ENCODE data around the gene MAP7D1. TPM values are rescaled to one million over a fixed set of nuclear protein-coding genes. Genes with fewer than 3 reads are reported as not detected.

MAP7D1 gene
- total RNA-seq, 5 donors from 2014 or later (not counting 1 experiment from before 2014, with no cell fraction given), result 157 to 295 (median 263) TPM

GRCh38 chr1:36134031-36134430 is 21.9 kb upstream of the MAP7D1 start:
- no peak overlapping the region for H3K27ac ChIP-seq (ENCODE audit: low read length)
- WGBS (ENCODE audit: insufficient coverage), result 98% methylated on average over 4 of the region's 6 CpGs
- POLR2A ChIA-PET, result no interaction called here
- no peaks in the 10 kb centered on the region for H3K4me1 ChIP-seq (ENCODE audit: control insufficient read depth in 1 of 2, extremely low read depth in 1 of 2, insufficient read depth in 2 of 2, low read length in 2 of 2)
- DNase-seq, result no peak
- H3K36me3 ChIP-seq (ENCODE audit: control insufficient read depth in 2 of 2, extremely low read depth in 1 of 2, insufficient read depth in 1 of 2, low read length in 1 of 2), result peaks cover 11 to 29% of the 10 kb centered on the region in 2 donors
- Mint-ChIP-seq H3K4me1 (peaks cover 3 to 6% (median 4%) of the 10 kb centered on the region in 3 donors), H3K4me3 (no peak overlapping the region), H3K36me3 (peaks cover 21% of the 10 kb centered on the region), H3K27me3 (no peaks in the 10 kb centered on the region), H3K27ac (no peak overlapping the region), H3K9me3 (no peaks in the 10 kb centered on the region)
- H3K27me3 ChIP-seq (replicated peaks in 1 of 2; ENCODE audit: control insufficient read depth in 2 of 2, extremely low read depth in 1 of 2, insufficient read depth in 2 of 2, low read length in 1 of 2), result no peaks in the 10 kb centered on the region
- CTCF ChIA-PET, result interaction anchor here in 1 of 2 donors (0.6 to 1.6 kb wide), 3 partner anchors 34 to 54 kb away, joined by 5 to 6 read pairs (median 5); no protein-coding TSS in a partner anchor
- no peak for ATAC-seq (replicated peaks in 1 of 4)
- no peak overlapping the region for H3K4me3 ChIP-seq (ENCODE audit: control insufficient read depth in 1 of 2, extremely low read depth in 1 of 2, low read length in 1 of 2)
- no peaks in the 10 kb centered on the region for H3K9me3 ChIP-seq

DNA sequence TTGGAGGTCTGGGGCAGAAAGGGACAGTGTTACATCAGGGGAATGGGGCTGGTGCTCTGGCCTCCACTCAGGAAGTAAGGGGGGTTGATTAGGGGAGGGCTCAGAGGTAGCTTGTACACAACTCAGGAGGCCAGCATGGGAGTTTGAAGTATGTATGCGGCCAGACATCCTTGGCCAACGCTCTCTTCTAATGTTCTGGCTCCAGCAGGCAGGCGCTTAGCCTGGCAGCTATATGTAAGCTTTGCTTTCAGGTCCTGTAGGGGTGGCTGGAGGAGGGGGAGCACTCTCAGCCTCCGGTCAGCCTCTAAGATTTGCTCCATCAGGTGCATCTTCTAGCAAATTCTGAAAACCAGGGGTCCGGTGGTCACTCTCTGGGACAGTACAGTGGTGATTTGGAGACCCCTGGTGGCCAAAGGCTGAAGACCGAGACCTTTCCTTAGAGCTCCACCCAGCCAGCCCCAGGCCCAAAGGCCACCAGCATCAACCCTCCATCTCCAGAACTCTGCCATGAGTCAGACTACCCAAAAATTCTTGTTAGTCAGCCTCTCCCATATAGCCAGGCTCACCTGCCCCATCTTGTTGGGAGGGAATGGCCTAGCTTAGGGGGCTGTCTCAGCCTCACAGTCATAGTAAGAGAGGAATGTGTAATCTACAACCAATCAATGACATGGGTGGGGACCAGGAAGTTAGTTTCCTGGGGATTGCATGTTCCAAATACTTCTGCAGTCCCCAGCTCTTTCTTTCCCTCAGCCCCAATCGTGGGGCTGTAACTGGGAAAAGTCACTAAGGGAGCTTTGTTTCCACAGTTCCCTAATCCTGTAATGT is 21.2 kb upstream of the MAP7D1 start:
- H3K4me1 ChIP-seq (ENCODE audit: control insufficient read depth in 1 of 2, extremely low read depth in 1 of 2, insufficient read depth in 2 of 2, low read length in 2 of 2), result no peaks in the 10 kb centered on the region
- peak in 4 of 35 experiments; percentile 21 to 53 (median 33) for DNase-seq
- no peaks in the 10 kb centered on the region for H3K9me3 Mint-ChIP-seq
- peaks cover 11 to 35% of the 10 kb centered on the region in 2 donors for H3K36me3 ChIP-seq (ENCODE audit: control insufficient read depth in 2 of 2, extremely low read depth in 1 of 2, insufficient read depth in 1 of 2, low read length in 1 of 2)
- H3K4me3 Mint-ChIP-seq, result no peak overlapping the region
- H3K27ac ChIP-seq (ENCODE audit: low read length), result no peak overlapping the region
- H3K9me3 ChIP-seq, result no peaks in the 10 kb centered on the region
- no peaks in the 10 kb centered on the region for H3K27me3 Mint-ChIP-seq
- ChIA-PET CTCF (interaction anchor here in 1 of 2 donors (0.6 to 1.6 kb wide), 5 partner anchors 24 to 192 kb away, joined by 3 to 5 read pairs (median 5); no protein-coding TSS in a partner anchor), POLR2A (interaction anchor here (0.5 to 0.6 kb wide), 4 partner anchors 12 to 141 kb away, joined by 3 to 5 read pairs (median 4); partner anchors contain the start of gene TRAPPC3 (in 1 of the 2))
- H3K4me3 ChIP-seq (ENCODE audit: control insufficient read depth in 1 of 2, extremely low read depth in 1 of 2, low read length in 1 of 2), result no peak overlapping the region
- 98% methylated on average over 4 of the region's 7 CpGs for WGBS (ENCODE audit: insufficient coverage)
- peaks cover 3 to 6% (median 4%) of the 10 kb centered on the region in 3 donors for H3K4me1 Mint-ChIP-seq
- peaks cover 24% of the 10 kb centered on the region for H3K36me3 Mint-ChIP-seq
- H3K27ac Mint-ChIP-seq, result peak overlapping the region in 1 of 2 donors; percentile 68
- peak; percentile 49 to 68 (median 55) for ATAC-seq (replicated peaks in 1 of 4)
- no peaks in the 10 kb centered on the region for H3K27me3 ChIP-seq (replicated peaks in 1 of 2; ENCODE audit: control insufficient read depth in 2 of 2, extremely low read depth in 1 of 2, insufficient read depth in 2 of 2, low read length in 1 of 2)

GRCh38 chr1:36135330-36135667 is 20.7 kb upstream of the MAP7D1 start:
- Mint-ChIP-seq H3K27ac (peak overlapping the region in 1 of 2 donors; percentile 23), H3K9me3 (no peaks in the 10 kb centered on the region), H3K27me3 (no peaks in the 10 kb centered on the region), H3K4me3 (no peak overlapping the region), H3K4me1 (peaks cover 4 to 7% (median 6%) of the 10 kb centered on the region in 3 donors), H3K36me3 (peaks cover 28% of the 10 kb centered on the region)
- ChIA-PET CTCF (interaction anchor here in 1 of 2 donors (0.6 to 1.6 kb wide), 5 partner anchors 25 to 191 kb away, joined by 3 to 5 read pairs (median 3); no protein-coding TSS in a partner anchor), POLR2A (interaction anchor here (0.5 to 0.6 kb wide), 3 partner anchors 14 to 140 kb away, joined by 3 to 5 read pairs (median 4); partner anchors contain the start of gene TRAPPC3 (in 1 of the 2))
- Histone ChIP-seq H3K4me1 (ENCODE audit: control insufficient read depth in 1 of 2, extremely low read depth in 1 of 2, insufficient read depth in 2 of 2, low read length in 2 of 2) (no peaks in the 10 kb centered on the region), H3K4me3 (ENCODE audit: control insufficient read depth in 1 of 2, extremely low read depth in 1 of 2, low read length in 1 of 2) (no peak overlapping the region), H3K27ac (ENCODE audit: low read length) (no peak overlapping the region), H3K27me3 (replicated peaks in 1 of 2; ENCODE audit: control insufficient read depth in 2 of 2, extremely low read depth in 1 of 2, insufficient read depth in 2 of 2, low read length in 1 of 2) (no peaks in the 10 kb centered on the region), H3K9me3 (no peaks in the 10 kb centered on the region), H3K36me3 (ENCODE audit: control insufficient read depth in 2 of 2, extremely low read depth in 1 of 2, insufficient read depth in 1 of 2, low read length in 1 of 2) (peaks cover 11 to 40% of the 10 kb centered on the region in 2 donors)
- ATAC-seq (replicated peaks in 1 of 4) (no peak), DNase-seq (no peak)
- 80% methylated on average over 1 of the region's 6 CpGs for WGBS (ENCODE audit: insufficient coverage)

DNA sequence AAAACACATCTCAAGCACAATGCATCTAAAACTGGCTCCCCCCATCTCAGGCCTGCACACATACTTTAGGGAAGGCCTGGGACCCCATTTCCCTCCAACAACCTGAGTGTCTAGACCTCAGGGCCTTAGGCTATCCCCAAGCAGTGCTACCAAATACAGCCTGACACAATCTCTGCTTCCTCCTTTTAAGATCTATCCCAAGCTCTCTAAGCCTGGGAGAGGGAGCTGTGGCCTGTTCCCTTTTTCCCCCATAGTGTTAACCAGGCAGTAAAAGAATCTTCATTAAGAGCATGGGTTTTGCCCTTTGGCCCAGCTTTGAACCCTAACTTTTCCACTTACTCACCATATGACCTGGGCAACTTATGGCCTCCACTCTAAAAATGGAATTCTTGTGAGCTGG is 20.2 kb upstream of the MAP7D1 start:
- DNase-seq, result no peak
- no peak overlapping the region for H3K4me3 Mint-ChIP-seq
- POLR2A ChIA-PET, result no interaction called here
- H3K27me3 Mint-ChIP-seq, result no peaks in the 10 kb centered on the region
- CTCF ChIA-PET, result interaction anchor here in 1 of 2 donors (0.6 to 1.6 kb wide), 2 partner anchors 146 to 150 kb away, joined by 3 to 5 read pairs; no protein-coding TSS in a partner anchor
- Histone ChIP-seq H3K4me3 (ENCODE audit: control insufficient read depth in 1 of 2, extremely low read depth in 1 of 2, low read length in 1 of 2) (no peak overlapping the region), H3K27me3 (replicated peaks in 1 of 2; ENCODE audit: control insufficient read depth in 2 of 2, extremely low read depth in 1 of 2, insufficient read depth in 2 of 2, low read length in 1 of 2) (no peaks in the 10 kb centered on the region), H3K9me3 (no peaks in the 10 kb centered on the region), H3K27ac (ENCODE audit: low read length) (no peak overlapping the region), H3K4me1 (ENCODE audit: control insufficient read depth in 1 of 2, extremely low read depth in 1 of 2, insufficient read depth in 2 of 2, low read length in 2 of 2) (no peaks in the 10 kb centered on the region), H3K36me3 (ENCODE audit: control insufficient read depth in 2 of 2, extremely low read depth in 1 of 2, insufficient read depth in 1 of 2, low read length in 1 of 2) (peaks cover 11 to 40% of the 10 kb centered on the region in 2 donors)
- no peak for ATAC-seq (replicated peaks in 1 of 4)
- peaks cover 7 to 10% (median 8%) of the 10 kb centered on the region in 3 donors for H3K4me1 Mint-ChIP-seq
- H3K27ac Mint-ChIP-seq, result peak overlapping the region in 1 of 2 donors; percentile 77
- H3K36me3 Mint-ChIP-seq, result peaks cover 28% of the 10 kb centered on the region
- no peaks in the 10 kb centered on the region for H3K9me3 Mint-ChIP-seq

DNA sequence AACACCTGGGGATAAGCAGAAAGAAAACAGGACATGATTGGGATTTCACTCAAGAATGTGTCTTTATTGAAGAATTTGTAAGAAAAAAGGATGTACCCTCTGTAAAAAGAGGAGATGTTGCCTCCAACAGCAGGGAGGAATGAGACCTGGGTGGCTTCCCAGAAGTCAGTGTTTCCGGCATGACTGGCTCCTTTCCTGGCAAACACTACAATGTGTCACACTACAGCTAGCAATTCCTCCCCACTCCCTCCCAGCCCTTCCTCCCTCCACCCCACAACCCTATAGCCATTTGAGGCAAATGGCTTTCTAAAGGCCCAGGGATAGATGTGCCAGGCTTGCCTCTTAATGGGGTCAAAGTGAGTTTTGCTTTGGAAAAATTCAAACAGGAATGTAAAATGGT is 19.4 kb upstream of the MAP7D1 start:
- Histone ChIP-seq H3K4me1 (ENCODE audit: control insufficient read depth in 1 of 2, extremely low read depth in 1 of 2, insufficient read depth in 2 of 2, low read length in 2 of 2) (no peaks in the 10 kb centered on the region), H3K9me3 (no peaks in the 10 kb centered on the region), H3K36me3 (ENCODE audit: control insufficient read depth in 2 of 2, extremely low read depth in 1 of 2, insufficient read depth in 1 of 2, low read length in 1 of 2) (peaks cover 11 to 40% of the 10 kb centered on the region in 2 donors), H3K4me3 (ENCODE audit: control insufficient read depth in 1 of 2, extremely low read depth in 1 of 2, low read length in 1 of 2) (no peak overlapping the region), H3K27ac (ENCODE audit: low read length) (no peak overlapping the region), H3K27me3 (replicated peaks in 1 of 2; ENCODE audit: control insufficient read depth in 2 of 2, extremely low read depth in 1 of 2, insufficient read depth in 2 of 2, low read length in 1 of 2) (no peaks in the 10 kb centered on the region)
- Mint-ChIP-seq H3K36me3 (peaks cover 28% of the 10 kb centered on the region), H3K4me1 (peaks cover 14 to 15% (median 14%) of the 10 kb centered on the region in 3 donors), H3K4me3 (no peak overlapping the region), H3K27me3 (no peaks in the 10 kb centered on the region), H3K9me3 (no peaks in the 10 kb centered on the region), H3K27ac (peak overlapping the region in 1 of 2 donors; percentile 28)
- no peak for DNase-seq
- no peak for ATAC-seq (replicated peaks in 1 of 4)
- WGBS (ENCODE audit: insufficient coverage), result no CpG with 5 or more reads among the region's 1 CpG
- POLR2A ChIA-PET, result interaction anchor here in 1 of 2 donors (0.6 kb wide), 2 partner anchors 25 to 29 kb away, joined by 3 to 4 read pairs; no protein-coding TSS in a partner anchor
- CTCF ChIA-PET, result no interaction called here

- H3K27ac Mint-ChIP-seq, result no peak overlapping the region
- WGBS (ENCODE audit: insufficient coverage), result 100% methylated on average over 3 of the region's 5 CpGs
- H3K4me3 ChIP-seq (ENCODE audit: control insufficient read depth in 1 of 2, extremely low read depth in 1 of 2, low read length in 1 of 2), result no peak overlapping the region
- ATAC-seq (replicated peaks in 1 of 4), result no peak
- H3K36me3 ChIP-seq (ENCODE audit: control insufficient read depth in 2 of 2, extremely low read depth in 1 of 2, insufficient read depth in 1 of 2, low read length in 1 of 2), result peaks cover 11 to 40% of the 10 kb centered on the region in 2 donors
- no peaks in the 10 kb centered on the region for H3K27me3 ChIP-seq (replicated peaks in 1 of 2; ENCODE audit: control insufficient read depth in 2 of 2, extremely low read depth in 1 of 2, insufficient read depth in 2 of 2, low read length in 1 of 2)
- no peaks in the 10 kb centered on the region for H3K27me3 Mint-ChIP-seq
- no peaks in the 10 kb centered on the region for H3K9me3 Mint-ChIP-seq
- ChIA-PET CTCF (no interaction called here), POLR2A (interaction anchor here in 1 of 2 donors (0.6 kb wide), 1 partner anchor 30 kb away, joined by 4 read pairs; no protein-coding TSS in a partner anchor)
- H3K4me1 Mint-ChIP-seq, result peaks cover 18 to 21% (median 20%) of the 10 kb centered on the region in 3 donors
- peaks cover 28% of the 10 kb centered on the region for H3K36me3 Mint-ChIP-seq
- no peaks in the 10 kb centered on the region for H3K4me1 ChIP-seq (ENCODE audit: control insufficient read depth in 1 of 2, extremely low read depth in 1 of 2, insufficient read depth in 2 of 2, low read length in 2 of 2)
- no peak overlapping the region for H3K27ac ChIP-seq (ENCODE audit: low read length)
- H3K4me3 Mint-ChIP-seq, result no peak overlapping the region
- no peaks in the 10 kb centered on the region for H3K9me3 ChIP-seq
- DNase-seq, result no peak
These were observed 18.7 kb upstream of the MAP7D1 start for GRCh38 chr1:36137226-36137625.

Measured in T-cell (primary cell).